GM21390 (cell line): ENCODE results near the gene RAD23A.

Source experiments
- ATAC-seq: cut with Tn5 transposase; IDR thresholded peaks from one replicate; pipeline ENCODE4 v1.9.1; 2021; ENCODE audit not compliant: unreplicated experiment

RAD23A gene

GRCh38 chr19:13002166-13002898, 56.7 kb downstream of the RAD23A start:
- ATAC-seq: no peak

- no peak for ATAC-seq
These were observed 57.4 kb downstream of the RAD23A start for GRCh38 chr19:13003081-13003480.
